ENCODE measurements around the gene AGTR1.

AGTR1 gene

GRCh38 chr3:148755570-148755969 is 57.9 kb downstream of the AGTR1 start:
- H3K4me3 ChIP-seq (ENCODE audit: low read length), result no peak overlapping the region
- DNase-seq (ENCODE audit: low read depth), result no peak
- no peak for TF ChIP-seq CTCF (IDR thresholded peaks at IDR 0.05; ENCODE audit: insufficient read depth, low read depth, low read length, missing control alignments)

DNA sequence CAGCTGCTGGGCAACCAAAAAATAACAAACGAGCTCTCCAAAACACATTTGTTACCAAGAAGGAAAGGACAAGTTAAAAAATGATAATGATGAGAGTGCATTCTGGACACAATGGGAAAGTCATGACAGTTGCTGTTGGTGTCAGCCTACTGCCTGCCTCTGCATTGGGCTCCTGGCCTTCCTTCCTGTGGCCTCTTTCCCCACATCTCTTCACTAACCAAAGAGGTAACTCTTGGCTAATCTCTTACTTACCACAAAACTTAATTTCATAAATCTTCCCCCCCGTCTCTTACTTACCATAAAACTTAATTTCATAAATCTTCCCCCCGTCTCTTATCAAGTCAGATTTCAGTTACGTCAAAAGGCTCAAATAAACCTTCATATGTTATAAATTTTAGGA is 58.6 kb downstream of the AGTR1 start:
- no peak overlapping the region for H3K4me3 ChIP-seq (ENCODE audit: low read length)
- no peak for DNase-seq (ENCODE audit: low read depth)
- TF ChIP-seq CTCF (IDR thresholded peaks at IDR 0.05; ENCODE audit: insufficient read depth, low read depth, low read length, missing control alignments), result no peak

GRCh38 chr3:148757238-148758215 is 59.8 kb downstream of the AGTR1 start:
- no peak for TF ChIP-seq CTCF (IDR thresholded peaks at IDR 0.05; ENCODE audit: insufficient read depth, low read depth, low read length, missing control alignments)
- H3K4me3 ChIP-seq (ENCODE audit: low read length), result no peak overlapping the region
- DNase-seq (ENCODE audit: low read depth), result peak; percentile 19

DNA sequence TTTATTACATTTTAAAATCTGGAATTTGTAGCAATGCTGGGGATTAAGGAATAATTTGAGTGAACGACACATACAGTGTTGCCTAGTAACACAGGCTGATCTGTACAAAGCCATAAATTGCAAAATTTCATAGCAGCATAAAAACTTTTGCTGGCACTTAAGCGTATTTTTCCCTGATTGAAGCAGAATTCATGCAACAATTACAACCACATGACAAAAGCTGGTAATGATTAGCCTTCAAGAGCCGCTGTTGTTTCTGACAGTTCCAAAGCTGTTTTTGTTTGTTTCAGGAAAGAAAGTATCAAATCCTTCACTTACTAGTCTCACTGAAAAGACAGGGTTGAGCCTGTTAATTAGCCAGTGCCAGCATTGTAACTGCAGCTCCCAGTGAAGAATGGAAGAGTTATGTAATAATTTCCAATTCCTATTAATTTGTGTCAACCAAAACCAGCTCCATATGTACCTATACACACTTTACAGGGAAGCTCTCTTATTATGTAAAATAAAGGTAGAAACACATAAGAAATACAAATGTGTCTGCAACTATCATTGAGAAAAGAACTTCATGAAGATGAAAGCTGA is 60.7 kb downstream of the AGTR1 start:
- DNase-seq (ENCODE audit: low read depth), result no peak
- no peak for TF ChIP-seq CTCF (IDR thresholded peaks at IDR 0.05; ENCODE audit: insufficient read depth, low read depth, low read length, missing control alignments)
- no peak overlapping the region for H3K4me3 ChIP-seq (ENCODE audit: low read length)

GRCh38 chr3:148759430-148759829 is 61.7 kb downstream of the AGTR1 start:
- no peak for TF ChIP-seq CTCF (IDR thresholded peaks at IDR 0.05; ENCODE audit: insufficient read depth, low read depth, low read length, missing control alignments)
- DNase-seq (ENCODE audit: low read depth), result no peak
- no peak overlapping the region for H3K4me3 ChIP-seq (ENCODE audit: low read length)

DNA sequence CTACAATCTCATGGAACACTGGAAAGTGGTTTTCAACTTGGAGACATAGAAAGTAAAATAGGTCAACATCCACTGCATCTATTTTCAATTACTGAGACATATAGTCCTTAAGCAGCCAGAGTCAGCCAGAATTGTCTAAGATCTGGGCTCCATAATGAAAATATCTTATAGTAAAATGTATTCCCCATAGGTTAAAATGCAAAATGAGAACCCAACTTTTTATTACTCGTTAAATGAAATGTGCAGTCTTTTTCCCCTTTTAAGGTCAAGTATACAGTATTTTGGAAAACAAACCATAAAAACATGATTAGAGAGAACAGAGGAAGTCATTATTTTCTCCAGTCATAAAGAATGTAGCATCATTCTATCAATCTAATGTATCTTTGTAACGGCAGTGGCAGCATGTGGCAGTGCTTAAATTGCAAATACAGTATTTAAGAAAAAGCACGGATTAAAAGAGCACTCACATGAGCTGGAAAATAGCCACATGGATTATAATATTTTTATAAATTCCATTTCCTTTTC is 65.5 kb downstream of the AGTR1 start:
- DNase-seq (ENCODE audit: low read depth), result no peak
- TF ChIP-seq CTCF (IDR thresholded peaks at IDR 0.05; ENCODE audit: insufficient read depth, low read depth, low read length, missing control alignments), result no peak
- no peak overlapping the region for H3K4me3 ChIP-seq (ENCODE audit: low read length)

Data from epithelial cell of esophagus (primary cell).